ENCODE data around the gene IKZF1. TPM values are rescaled to one million over a fixed set of nuclear protein-coding genes. Genes with fewer than 3 reads are reported as not detected.
A peak's percentile ranks its signal among the peaks of the same experiment; 100 is the strongest.
"Not testable (repeated sequence)": the region's sequence is repeated elsewhere in the genome, so short reads cannot be mapped to it uniquely, and the experiment has no call there.

Gene IKZF1
- total RNA-seq, 1 donor from 2014 or later: 1.1 TPM

GRCh38 chr7:50334341-50334994 lies 30.0 kb downstream of the IKZF1 start:
- peaks cover 5% of the 10 kb centered on the region for H3K27me3 Mint-ChIP-seq (ENCODE audit: unreplicated experiment)
- peaks cover 3% of the 10 kb centered on the region for H3K4me1 Mint-ChIP-seq (ENCODE audit: low read depth, unreplicated experiment)
- no peak overlapping the region for H3K27ac Mint-ChIP-seq (ENCODE audit: unreplicated experiment)
- TF ChIP-seq CTCF (IDR thresholded peaks at IDR 0.05; ENCODE audit: partially characterized antibody, unreplicated experiment): no peak
- no peak overlapping the region for H3K4me3 Mint-ChIP-seq (ENCODE audit: unreplicated experiment)
- no peaks in the 10 kb centered on the region for H3K36me3 Mint-ChIP-seq (ENCODE audit: unreplicated experiment)
- DNase-seq: no peak
- H3K9me3 Mint-ChIP-seq (ENCODE audit: unreplicated experiment): no peaks in the 10 kb centered on the region

- TF ChIP-seq CTCF (IDR thresholded peaks at IDR 0.05; ENCODE audit: partially characterized antibody, unreplicated experiment): no peak
Observed at GRCh38 chr7:50335230-50335794, 30.8 kb downstream of the IKZF1 start.

GRCh38 chr7:50335795-50336754 lies 31.6 kb downstream of the IKZF1 start:
- no peak for TF ChIP-seq CTCF (IDR thresholded peaks at IDR 0.05; ENCODE audit: partially characterized antibody, unreplicated experiment)
- Mint-ChIP-seq H3K4me3 (ENCODE audit: unreplicated experiment) (no peak overlapping the region), H3K9me3 (ENCODE audit: unreplicated experiment) (no peaks in the 10 kb centered on the region), H3K27me3 (ENCODE audit: unreplicated experiment) (peaks cover 5% of the 10 kb centered on the region), H3K36me3 (ENCODE audit: unreplicated experiment) (no peaks in the 10 kb centered on the region), H3K4me1 (ENCODE audit: low read depth, unreplicated experiment) (peaks cover 9% of the 10 kb centered on the region), H3K27ac (ENCODE audit: unreplicated experiment) (no peak overlapping the region)
- no peak for DNase-seq

More at GRCh38 chr7:50335230-50335794, 30.8 kb downstream of the IKZF1 start:
- H3K4me3 Mint-ChIP-seq (ENCODE audit: unreplicated experiment): no peak overlapping the region
- H3K9me3 Mint-ChIP-seq (ENCODE audit: unreplicated experiment): no peaks in the 10 kb centered on the region
- peaks cover 9% of the 10 kb centered on the region for H3K4me1 Mint-ChIP-seq (ENCODE audit: low read depth, unreplicated experiment)
- H3K27ac Mint-ChIP-seq (ENCODE audit: unreplicated experiment): no peak overlapping the region
- no peaks in the 10 kb centered on the region for H3K36me3 Mint-ChIP-seq (ENCODE audit: unreplicated experiment)
- DNase-seq: no peak
- H3K27me3 Mint-ChIP-seq (ENCODE audit: unreplicated experiment): peaks cover 5% of the 10 kb centered on the region

- DNase-seq: no peak
- Mint-ChIP-seq H3K27me3 (ENCODE audit: unreplicated experiment) (peaks cover 5% of the 10 kb centered on the region), H3K4me1 (ENCODE audit: low read depth, unreplicated experiment) (peaks cover 9% of the 10 kb centered on the region), H3K4me3 (ENCODE audit: unreplicated experiment) (no peak overlapping the region), H3K27ac (ENCODE audit: unreplicated experiment) (no peak overlapping the region), H3K36me3 (ENCODE audit: unreplicated experiment) (no peaks in the 10 kb centered on the region), H3K9me3 (ENCODE audit: unreplicated experiment) (no peaks in the 10 kb centered on the region)
- TF ChIP-seq CTCF (IDR thresholded peaks at IDR 0.05; ENCODE audit: partially characterized antibody, unreplicated experiment): no peak
Observed at GRCh38 chr7:50336894-50337703, 32.6 kb downstream of the IKZF1 start.

GRCh38 chr7:50339472-50339871 lies 35.0 kb downstream of the IKZF1 start:
- Mint-ChIP-seq H3K4me1 (ENCODE audit: low read depth, unreplicated experiment) (peaks cover 12% of the 10 kb centered on the region), H3K27ac (ENCODE audit: unreplicated experiment) (peak overlapping the region; percentile 26)
- H3K27me3 Mint-ChIP-seq (ENCODE audit: unreplicated experiment); DNase-seq; H3K4me3 Mint-ChIP-seq (ENCODE audit: unreplicated experiment); H3K36me3 Mint-ChIP-seq (ENCODE audit: unreplicated experiment); H3K9me3 Mint-ChIP-seq (ENCODE audit: unreplicated experiment): not testable (repeated sequence)
